GM10266 (cell line): ENCODE data around the gene ZNF763.

Experiments used
- DNase-seq: peaks from one replicate; pipeline ENCODE4 v3.0.0; 2012; ENCODE audit errors: extremely low spot score
- CTCF ChIP-seq: IDR thresholded peaks from 2 replicates; pipeline ENCODE4 v1.5.1; 2012; ENCODE audit warnings: mild to moderate bottlenecking, low read depth; ENCODE audit not compliant: control insufficient read depth, insufficient read depth; ENCODE audit errors: missing control alignments

Gene ZNF763

DNA sequence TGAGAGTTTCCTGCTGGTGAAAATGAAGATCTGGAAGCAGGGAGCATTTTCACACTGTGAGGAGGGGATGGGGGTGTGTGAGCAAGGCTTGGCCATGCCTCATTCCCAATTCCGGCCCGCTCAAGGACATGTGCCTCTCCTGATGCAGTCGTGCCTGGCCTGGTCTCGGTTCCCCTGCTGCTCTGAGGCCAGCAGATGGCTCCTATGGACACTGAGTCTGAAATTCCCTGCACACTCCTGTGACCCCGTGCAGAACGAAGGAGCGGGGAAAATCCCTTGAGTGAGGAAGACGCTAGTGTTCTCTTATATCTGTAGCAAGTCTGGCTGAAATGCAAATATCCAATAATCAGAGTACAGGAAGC lies 363 bp upstream of the ZNF763 start:
- DNase-seq = no peak
- peak; percentile 48 for TF ChIP-seq CTCF

GRCh38 chr19:11970174-11970573 lies 5.3 kb downstream of the ZNF763 start:
- no peak for TF ChIP-seq CTCF
- DNase-seq = no peak

DNA sequence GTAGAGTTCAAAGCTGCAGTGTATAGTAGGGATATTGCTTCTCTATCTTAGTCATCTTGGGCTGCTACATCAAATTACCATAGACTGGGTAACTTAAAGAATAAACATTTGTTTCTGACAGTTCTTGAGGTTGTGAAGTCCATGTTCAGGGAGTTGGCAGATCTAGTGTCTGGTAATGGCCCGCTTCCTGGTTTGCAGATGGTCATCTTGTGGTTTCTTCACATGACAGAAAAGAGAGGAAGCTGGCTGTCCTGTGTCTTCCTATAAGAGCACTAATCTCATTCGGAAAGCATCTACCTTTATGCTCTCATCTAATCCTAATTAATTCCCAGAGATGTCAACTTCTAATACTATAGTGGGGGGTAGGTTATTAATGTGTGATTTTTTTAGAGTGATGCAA lies 6.2 kb downstream of the ZNF763 start:
- TF ChIP-seq CTCF = no peak
- DNase-seq = no peak

GRCh38 chr19:11973019-11973810 lies 8.4 kb downstream of the ZNF763 start:
- no peak for TF ChIP-seq CTCF

GRCh38 chr19:11978492-11979100 lies 13.8 kb downstream of the ZNF763 start:
- DNase-seq = no peak

More at GRCh38 chr19:11973019-11973810, 8.4 kb downstream of the ZNF763 start:
- no peak for DNase-seq

DNA sequence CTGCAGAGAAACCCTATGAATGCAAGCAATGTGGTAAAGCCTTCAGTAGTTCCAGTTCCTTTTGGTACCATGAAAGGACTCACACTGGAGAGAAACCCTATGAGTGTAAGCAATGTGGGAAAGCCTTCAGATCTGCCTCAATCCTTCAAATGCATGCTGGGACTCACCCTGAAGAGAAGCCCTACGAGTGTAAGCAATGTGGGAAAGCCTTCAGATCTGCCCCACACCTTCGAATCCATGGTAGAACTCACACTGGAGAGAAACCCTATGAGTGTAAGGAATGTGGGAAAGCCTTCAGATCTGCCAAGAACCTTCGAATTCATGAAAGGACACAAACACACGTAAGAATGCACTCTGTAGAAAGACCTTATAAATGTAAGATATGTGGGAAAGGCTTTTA lies 14.7 kb downstream of the ZNF763 start:
- TF ChIP-seq CTCF = no peak
- no peak for DNase-seq

More at GRCh38 chr19:11978492-11979100, 13.8 kb downstream of the ZNF763 start:
- TF ChIP-seq CTCF = no peak

GRCh38 chr19:11982526-11982925 lies 17.7 kb downstream of the ZNF763 start:
- no peak for DNase-seq
- TF ChIP-seq CTCF = no peak
